Measurements from ENCODE around the gene NEK10. TPM values are rescaled to one million over a fixed set of nuclear protein-coding genes. Genes with fewer than 3 reads are reported as not detected.

NEK10 gene
- total RNA-seq, 1 experiment from 2014 or later = 0.66 TPM

DNA sequence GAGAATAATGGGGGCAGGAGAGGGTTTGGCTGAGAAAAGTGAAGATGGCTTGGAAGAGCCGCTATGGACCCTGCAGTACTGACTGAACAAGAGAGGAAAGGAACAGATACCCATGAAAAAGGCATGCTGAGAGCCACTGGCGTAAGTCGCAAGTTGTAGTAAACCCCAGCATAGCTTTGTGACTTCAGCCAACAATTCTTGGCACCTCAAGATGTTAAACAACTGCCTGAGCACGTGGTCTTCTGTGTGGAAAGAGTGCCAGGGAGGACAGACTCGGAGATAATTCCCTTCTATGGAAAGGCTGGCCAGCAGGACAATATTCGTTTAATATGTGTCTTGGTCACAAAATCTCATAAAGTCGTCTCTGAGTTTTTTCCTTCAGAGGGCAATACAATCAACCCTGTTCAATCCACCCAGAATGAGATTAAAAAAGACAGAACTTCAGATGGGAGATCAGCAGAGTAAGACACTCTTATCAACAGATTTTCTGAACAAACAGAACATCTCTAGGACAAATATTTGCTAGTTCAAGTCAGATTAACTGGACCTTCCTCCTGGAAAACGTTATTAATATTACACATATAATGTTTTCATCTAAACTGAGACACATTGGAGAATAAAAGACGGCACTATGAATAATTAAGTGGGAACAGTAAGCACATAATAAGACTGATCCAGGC is 49.2 kb downstream of the NEK10 start:
- H2BK120ac ChIP-seq (ENCODE audit: low read depth, low read length, poor library complexity, severe bottlenecking) = no peak overlapping the region
- TF ChIP-seq, protein P1, sequence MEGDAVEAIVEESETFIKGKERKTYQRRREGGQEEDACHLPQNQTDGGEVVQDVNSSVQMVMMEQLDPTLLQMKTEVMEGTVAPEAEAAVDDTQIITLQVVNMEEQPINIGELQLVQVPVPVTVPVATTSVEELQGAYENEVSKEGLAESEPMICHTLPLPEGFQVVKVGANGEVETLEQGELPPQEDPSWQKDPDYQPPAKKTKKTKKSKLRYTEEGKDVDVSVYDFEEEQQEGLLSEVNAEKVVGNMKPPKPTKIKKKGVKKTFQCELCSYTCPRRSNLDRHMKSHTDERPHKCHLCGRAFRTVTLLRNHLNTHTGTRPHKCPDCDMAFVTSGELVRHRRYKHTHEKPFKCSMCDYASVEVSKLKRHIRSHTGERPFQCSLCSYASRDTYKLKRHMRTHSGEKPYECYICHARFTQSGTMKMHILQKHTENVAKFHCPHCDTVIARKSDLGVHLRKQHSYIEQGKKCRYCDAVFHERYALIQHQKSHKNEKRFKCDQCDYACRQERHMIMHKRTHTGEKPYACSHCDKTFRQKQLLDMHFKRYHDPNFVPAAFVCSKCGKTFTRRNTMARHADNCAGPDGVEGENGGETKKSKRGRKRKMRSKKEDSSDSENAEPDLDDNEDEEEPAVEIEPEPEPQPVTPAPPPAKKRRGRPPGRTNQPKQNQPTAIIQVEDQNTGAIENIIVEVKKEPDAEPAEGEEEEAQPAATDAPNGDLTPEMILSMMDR (conservative IDR thresholded peaks at IDR 0.05) = no peak
- no peaks in the 10 kb centered on the region for H3K9me3 ChIP-seq (ENCODE audit: control insufficient read depth, low read depth, low read length)
- H3K56ac ChIP-seq (ENCODE audit: insufficient read length, low read depth, low read length) = no peak overlapping the region
- H3K4me2 ChIP-seq (ENCODE audit: insufficient read depth, insufficient read length, low read length) = no peak overlapping the region
- no peak overlapping the region for H3K4ac ChIP-seq (ENCODE audit: low read depth, low read length)
- no peak overlapping the region for H2BK20ac ChIP-seq (ENCODE audit: low read depth, low read length, poor library complexity, severe bottlenecking)
- H3K79me1 ChIP-seq (ENCODE audit: insufficient read depth, low read depth, low read length, poor library complexity, severe bottlenecking) = no peaks in the 10 kb centered on the region
- H4K91ac ChIP-seq (ENCODE audit: insufficient read length, low read depth, low read length) = no peak overlapping the region
- no peak overlapping the region for H3K4me3 Mint-ChIP-seq
- no peak overlapping the region for H3T11ph ChIP-seq (ENCODE audit: low read length)
- H3K4me1 Mint-ChIP-seq = no peaks in the 10 kb centered on the region
- no peak overlapping the region for H3K9ac ChIP-seq (ENCODE audit: extremely low read depth, insufficient read length, low read length)
- H3K79me2 ChIP-seq (ENCODE audit: insufficient read depth, low read length) = no peaks in the 10 kb centered on the region
- H2BK15ac ChIP-seq (ENCODE audit: low read depth, low read length) = no peak overlapping the region
- no peak for DNase-seq
- H3K18ac ChIP-seq (ENCODE audit: insufficient read length, low read depth, low read length) = no peak overlapping the region
- H3K23ac ChIP-seq (ENCODE audit: insufficient read length, low read depth, low read length) = no peak overlapping the region
- no peak overlapping the region for H2BK5ac ChIP-seq (ENCODE audit: insufficient read length, low read length)
- H2AK5ac ChIP-seq (ENCODE audit: insufficient read length, low read length) = no peak overlapping the region
- no peak overlapping the region for H3K27ac ChIP-seq (ENCODE audit: insufficient read length, low read depth, low read length)
- H4K5ac ChIP-seq (ENCODE audit: insufficient read length, low read depth, low read length) = no peak overlapping the region
- H3K27me3 ChIP-seq (ENCODE audit: insufficient read depth, low read length) = no peaks in the 10 kb centered on the region
- no peak overlapping the region for H2BK12ac ChIP-seq (ENCODE audit: insufficient read length, low read depth, low read length)
- no peaks in the 10 kb centered on the region for H3K23me2 ChIP-seq (ENCODE audit: insufficient read length, low read depth, low read length, poor library complexity, severe bottlenecking)
- no peak overlapping the region for H3K14ac ChIP-seq (ENCODE audit: insufficient read depth, low read length)
- no peaks in the 10 kb centered on the region for H3K9me3 Mint-ChIP-seq
- H3K4me1 ChIP-seq (ENCODE audit: insufficient read depth, low read length) = no peaks in the 10 kb centered on the region
- no peaks in the 10 kb centered on the region for H3K36me3 Mint-ChIP-seq (ENCODE audit: insufficient read depth in 1 of 3, low read depth in 3 of 3)
- H4K8ac ChIP-seq (replicated peaks; ENCODE audit: insufficient read length, low read depth, low read length) = no peak overlapping the region
- no peaks in the 10 kb centered on the region for H4K20me1 ChIP-seq (ENCODE audit: control insufficient read depth, insufficient read depth, insufficient read length)
- H3K27me3 Mint-ChIP-seq (ENCODE audit: low read depth) = no peaks in the 10 kb centered on the region
- no CpG with 5 or more reads among the region's 9 CpGs for WGBS (ENCODE audit: extremely low coverage, insufficient read length, low lambda C conversion rate)
- no peak overlapping the region for H2AFZ ChIP-seq (ENCODE audit: low read length)
- no peak overlapping the region for H3K27ac Mint-ChIP-seq

All from H9 (cell line).